NCI-H2171 (cell line): ENCODE results near the gene UNC45A.

ENCODE experiments used
- DNase-seq: peaks from one replicate; lab custom pipeline; 2025; lab: John Stamatoyannopoulos, UW

Gene UNC45A

DNA sequence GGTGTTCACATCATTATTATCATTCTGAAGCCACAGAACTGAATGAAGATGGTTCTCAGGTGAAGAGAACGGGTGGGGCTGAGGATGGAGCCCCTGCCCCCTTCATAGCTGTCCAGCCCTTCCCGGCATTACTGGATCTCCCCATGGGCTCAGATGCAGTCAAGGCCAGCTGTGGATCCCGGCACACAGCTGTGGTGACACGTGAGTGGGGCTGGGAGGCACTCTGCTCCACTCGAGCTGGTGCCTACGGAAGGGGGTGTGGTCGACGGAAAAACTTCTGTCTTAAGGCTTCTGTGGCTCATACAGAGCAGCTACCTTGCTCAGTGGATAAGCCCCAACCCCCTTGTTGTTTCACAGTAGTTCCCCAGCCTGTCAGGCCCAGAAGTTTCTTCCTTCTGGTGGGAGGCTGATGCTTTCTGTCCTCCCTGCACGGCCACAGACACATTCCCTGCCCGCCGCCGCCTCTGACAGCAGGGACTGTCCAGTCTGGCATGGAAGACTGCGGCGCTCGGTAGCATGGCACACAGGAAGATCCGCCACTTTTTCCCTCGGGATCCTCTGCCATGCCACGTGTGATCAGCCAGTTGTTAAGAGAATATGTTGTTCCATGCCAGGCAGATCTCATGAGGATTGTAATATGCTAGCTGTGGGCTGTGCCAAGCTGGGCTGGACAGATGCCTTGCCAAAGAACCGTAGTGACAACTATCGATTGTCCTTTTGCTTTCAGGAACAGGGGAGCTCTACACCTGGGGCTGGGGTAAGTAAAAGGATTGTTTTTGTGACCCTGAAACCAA, 25.4 kb downstream of the UNC45A start:
- DNase-seq = no peak

- no peak for DNase-seq
Observed at GRCh38 chr15:90962021-90962420, 26.9 kb downstream of the UNC45A start.

DNA sequence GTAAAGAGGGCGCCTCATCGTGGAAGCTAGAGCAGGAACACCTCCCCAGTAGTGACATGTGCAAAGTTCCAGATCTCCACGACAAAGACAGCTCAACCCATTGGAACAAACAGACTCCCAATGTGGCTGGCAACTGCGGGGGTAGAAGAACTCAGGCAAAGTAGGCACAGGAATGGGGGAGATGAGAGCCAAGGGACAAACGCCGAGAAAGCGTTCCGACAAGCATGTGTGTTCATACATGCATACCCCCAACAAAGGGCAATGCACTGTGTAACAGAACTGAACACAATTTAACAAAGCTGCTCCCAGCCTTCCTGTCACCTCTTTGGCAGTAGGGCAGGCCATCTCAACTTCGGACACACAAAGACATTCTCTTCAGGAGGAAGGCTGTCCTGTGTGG, 31.2 kb downstream of the UNC45A start:
- DNase-seq = no peak

- no peak for DNase-seq
Observed at GRCh38 chr15:90967206-90967605, 32.1 kb downstream of the UNC45A start.

- DNase-seq = no peak
Observed at GRCh38 chr15:90968434-90968833, 33.3 kb downstream of the UNC45A start.

GRCh38 chr15:90970274-90970673, 35.2 kb downstream of the UNC45A start:
- no peak for DNase-seq

GRCh38 chr15:90972133-90972532, 37.0 kb downstream of the UNC45A start:
- no peak for DNase-seq

GRCh38 chr15:90974216-90974615, 39.1 kb downstream of the UNC45A start:
- DNase-seq = no peak

DNA sequence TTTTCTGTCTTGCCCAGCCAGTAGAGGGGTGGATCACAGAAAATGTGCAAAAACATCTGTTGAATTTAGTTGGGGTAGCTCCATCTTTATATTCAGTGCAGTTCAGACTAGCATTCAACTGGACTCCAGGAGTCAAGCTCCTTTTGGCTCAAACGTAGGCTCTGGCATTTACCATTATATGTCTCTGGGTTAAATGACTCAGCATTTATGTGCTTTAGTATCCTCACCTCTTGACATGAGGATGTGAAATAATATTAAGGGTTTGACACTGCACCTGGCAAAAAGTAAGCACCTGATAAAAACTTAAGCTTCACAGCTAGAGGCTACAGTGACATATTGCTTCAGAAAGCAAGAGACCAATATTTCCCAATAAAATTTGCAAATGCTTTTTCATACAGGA, 44.5 kb downstream of the UNC45A start:
- DNase-seq = no peak

DNA sequence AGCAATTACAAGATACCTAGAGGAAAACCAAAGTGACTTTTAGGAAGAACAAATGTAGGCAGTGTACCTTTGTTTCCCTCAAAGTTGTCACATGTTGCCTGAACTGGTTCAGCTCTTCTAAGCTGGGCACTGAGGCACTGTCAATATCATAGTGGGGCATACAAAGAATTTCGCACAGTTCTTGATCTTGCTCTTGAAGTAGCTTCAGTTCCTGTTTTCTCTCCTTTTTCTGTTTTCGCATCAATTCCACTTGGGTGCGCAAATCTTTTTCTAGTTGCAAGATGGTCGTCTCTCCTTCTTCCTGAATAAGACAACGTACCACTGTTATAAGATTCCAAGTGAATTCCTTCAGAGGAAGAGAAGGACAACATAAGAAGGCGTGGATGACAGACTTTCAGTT, 46.6 kb downstream of the UNC45A start:
- no peak for DNase-seq

DNA sequence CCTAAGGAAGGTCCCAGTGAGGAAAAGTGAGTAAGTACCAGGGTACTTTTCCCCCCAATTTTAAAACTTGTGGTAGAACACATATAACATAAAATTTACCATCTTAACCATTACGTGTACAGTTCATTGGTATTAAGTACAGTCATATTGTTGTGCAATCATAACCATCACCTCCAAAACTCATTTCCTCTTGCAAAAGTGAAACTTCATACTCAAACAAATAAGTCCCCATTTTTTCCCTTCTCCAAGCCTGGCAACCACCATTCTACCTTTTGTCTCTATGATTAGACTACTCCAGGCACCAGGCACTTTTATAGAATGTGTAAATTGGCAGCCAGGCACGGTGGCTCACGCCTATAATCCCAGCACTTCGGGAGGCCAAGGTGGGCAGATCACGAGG, 47.0 kb downstream of the UNC45A start:
- no peak for DNase-seq

GRCh38 chr15:90986790-90987507, 51.9 kb downstream of the UNC45A start:
- DNase-seq = no peak

DNA sequence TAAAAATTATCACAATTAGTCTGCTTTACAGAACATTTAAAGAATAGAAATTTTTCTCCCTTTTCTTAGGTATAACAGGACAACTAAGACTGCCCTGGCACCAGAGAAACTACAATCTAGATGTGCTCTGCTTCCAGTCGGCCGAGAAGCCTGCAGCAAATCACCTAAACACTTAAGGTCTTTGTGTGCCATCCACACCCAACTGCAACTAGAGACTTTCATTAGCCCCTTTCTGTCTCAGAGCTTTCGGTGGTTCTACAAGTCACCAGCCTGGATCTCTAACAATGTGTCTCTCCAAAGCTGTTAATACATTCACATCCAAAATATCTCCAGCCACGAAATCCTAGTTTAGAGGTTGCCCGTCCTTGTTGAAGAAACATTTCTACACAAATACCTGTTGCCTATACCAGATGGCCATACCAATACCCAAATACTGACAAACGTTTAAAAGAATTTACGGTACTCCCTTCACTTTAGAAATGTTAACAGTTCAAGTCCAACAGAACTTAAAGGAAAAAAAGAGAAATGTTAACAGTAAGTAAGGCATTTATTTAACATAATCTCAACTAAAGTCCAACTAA, 52.6 kb downstream of the UNC45A start:
- no peak for DNase-seq

GRCh38 chr15:90988296-90988695, 53.2 kb downstream of the UNC45A start:
- DNase-seq = no peak

DNA sequence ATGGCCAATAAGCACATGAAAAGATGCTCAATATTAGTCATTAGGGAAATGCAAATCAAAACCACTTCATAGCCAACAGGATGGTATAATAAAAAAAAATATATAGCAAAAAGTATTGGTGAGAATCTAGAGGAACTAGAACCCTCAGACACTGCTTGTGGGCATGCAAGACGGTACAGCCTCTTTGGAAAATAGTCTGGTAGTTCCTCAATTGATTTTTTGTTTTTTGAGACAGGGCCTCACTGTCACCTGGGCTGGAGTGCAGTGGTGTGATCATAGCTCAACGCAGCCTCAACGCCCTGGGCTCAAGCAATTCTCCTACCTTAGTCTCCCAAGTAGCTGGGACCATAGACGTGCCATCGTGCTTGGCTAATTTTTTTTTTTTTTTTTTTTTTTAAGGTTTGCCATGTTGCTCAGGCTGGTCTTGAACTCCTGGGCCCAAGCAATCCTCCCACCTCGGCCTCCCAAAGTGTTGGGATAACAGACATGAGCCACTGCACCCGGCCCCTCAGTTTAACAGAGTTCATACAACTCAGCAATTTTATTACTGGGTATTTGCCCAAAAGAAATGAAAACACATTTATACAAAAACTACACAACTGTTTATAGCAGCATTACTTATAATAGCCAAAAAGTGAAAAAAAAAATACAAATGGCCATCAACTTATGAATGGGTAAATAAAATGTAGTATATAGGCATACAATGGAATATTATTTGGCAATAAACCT, 54.1 kb downstream of the UNC45A start:
- DNase-seq = no peak

DNA sequence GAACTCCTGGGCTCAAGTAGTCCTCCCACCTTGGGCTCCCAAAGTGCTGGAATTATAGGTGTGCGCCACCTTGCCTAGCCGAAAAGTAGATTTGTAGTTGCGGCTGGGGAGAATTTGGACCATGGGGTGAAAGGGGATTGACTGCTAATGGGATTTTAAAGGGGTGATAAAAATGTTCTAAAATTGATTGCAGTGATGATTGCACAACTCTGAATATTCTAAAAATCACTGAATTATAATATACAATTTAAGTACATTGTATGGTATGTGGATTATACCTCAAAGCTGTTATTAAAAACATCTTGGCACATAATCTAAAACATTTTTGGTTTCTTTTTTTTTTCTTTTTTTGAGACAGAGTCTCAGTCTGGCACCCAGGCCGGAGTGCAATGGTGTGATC, 55.4 kb downstream of the UNC45A start:
- DNase-seq = no peak

- no peak for DNase-seq
Observed at GRCh38 chr15:90991587-90992285, 56.7 kb downstream of the UNC45A start.

DNA sequence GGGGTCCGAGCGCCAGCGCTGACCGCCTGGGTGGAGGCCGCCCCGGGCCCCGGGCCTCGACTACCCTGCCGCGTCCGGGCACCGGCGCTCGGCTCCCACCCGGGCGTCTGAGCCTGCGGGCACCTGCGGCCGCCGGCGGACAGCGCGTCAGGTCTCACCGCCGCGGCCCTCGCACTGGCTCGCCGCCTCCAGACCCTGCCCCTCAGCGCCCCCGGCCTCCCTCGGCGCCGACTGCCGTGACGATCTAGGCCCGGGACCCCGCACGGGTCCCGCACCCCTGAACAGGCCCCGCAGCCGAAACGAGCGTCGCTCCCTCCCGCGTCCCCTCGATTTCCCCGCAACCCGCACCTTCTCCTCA, 59.0 kb downstream of the UNC45A start:
- DNase-seq = no peak

DNA sequence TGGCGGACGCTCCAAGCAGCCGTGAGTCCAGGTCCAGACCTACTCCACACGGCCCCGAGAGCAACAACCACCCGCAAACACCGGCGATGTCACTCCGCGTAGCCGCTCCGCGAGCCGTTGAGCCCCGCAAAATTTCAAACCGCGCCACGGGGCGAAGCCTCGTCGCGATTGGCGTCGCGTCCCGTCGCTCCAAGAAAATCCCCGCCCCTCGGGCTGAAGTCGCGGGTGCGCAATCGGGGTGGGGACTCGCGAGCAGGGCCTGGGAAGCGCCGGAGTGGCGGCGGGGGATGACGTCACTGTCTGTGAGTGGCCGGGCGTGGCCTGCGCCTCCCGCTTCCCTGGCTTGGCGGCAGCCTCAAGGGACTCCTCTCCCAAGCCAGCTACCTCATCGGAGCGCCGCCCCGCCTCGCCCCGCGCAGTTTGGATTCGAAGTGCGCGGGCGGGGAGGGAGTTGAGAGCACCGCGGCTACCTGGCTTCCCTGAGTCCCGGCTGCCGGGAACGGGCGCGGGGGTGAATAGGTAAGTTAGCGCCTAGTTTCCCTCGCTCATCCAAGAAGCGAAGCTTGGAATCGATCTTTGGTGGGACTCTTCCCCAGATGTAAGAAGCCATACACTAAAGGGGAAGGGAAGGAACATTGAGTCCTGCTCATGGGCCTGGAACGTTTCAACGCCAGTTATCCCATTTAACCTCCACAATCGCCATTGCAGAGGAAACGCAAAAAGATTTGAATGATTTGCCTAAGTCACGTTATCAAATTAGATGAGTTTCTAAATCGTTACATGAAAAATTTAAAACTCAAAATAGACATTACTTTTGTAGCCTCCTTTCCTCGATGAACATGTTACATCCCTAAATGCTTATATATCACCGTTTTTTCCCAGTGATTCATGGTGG, 59.6 kb downstream of the UNC45A start, which contains the start of gene PRC1:
PRC1 (minus strand) TSS at position 119 of the 895 bp plus-strand sequence; CDS start at position 1, 118 bp downstream.
- DNase-seq = peak; percentile 98

DNA sequence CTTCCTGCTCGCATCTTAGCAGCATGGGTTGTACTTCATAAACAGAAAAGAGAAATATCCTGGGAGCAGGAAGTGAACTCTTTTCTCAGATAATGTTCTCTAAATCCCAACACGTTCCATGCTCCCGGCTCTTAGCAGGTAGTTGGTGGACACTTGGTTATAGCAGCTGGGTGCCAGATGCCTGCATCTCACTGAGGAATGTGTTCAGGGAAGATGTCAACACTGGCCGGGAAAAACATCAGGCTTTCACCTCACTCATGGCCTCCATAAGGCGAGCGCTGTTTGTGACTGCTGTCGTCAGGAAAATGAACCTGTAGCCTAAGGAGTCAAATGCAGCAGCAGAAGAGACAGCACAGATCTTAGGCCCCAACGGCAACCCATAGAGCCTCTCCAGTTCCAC, 63.7 kb downstream of the UNC45A start:
- no peak for DNase-seq

DNA sequence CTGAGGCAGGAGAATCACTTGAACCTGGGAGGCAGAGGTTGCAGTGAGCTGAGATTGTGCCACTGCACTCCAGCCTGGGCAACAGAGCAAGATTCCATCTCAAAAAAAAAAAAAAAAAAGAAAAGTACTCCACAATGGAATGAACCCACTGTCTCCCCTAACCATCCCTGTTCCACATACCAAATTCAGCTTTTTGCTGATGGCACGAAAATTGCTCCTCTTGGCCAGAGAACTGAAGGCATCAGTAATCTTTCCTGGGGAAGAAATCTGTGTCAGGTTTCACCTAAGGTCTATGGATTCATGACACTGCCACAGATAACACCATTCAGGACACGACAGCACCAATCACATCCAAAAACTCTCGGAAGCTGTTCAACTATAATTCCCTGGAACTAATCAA, 66.1 kb downstream of the UNC45A start:
- DNase-seq = no peak
